GM23338 (cell line): ENCODE measurements around the gene IRX5. TPM values are rescaled to one million over a fixed set of nuclear protein-coding genes. Genes with fewer than 3 reads are reported as not detected.

ENCODE experiments used
- ATAC-seq: fragments of 200-7000 bp; cut with Tn5 transposase; 3 replicates; pipeline ENCODE4 v1.9.1; 2020
- DNase-seq: peaks from one replicate; pipeline ENCODE4 v3.0.0-alpha.2; 2015; ENCODE audit warnings: low spot score
- H2AFZ ChIP-seq: fragments of 200-600 bp; sonication (generic); 2 replicates; pipeline ENCODE4 v1.8.0; 2016; ENCODE audit warnings: antibody characterized with exemption, mild to moderate bottlenecking, moderate library complexity
- H3F3A ChIP-seq: fragments of 200-600 bp; sonication (generic); replicated peaks from 2 replicates; pipeline ENCODE4 v1.8.0; 2017; ENCODE audit warnings: antibody characterized with exemption, mixed run types, low read depth
- H3K27ac ChIP-seq: fragments of 200-600 bp; sonication (generic); 2 replicates; pipeline ENCODE4 v1.6.1; 2016; ENCODE audit warnings: low read depth
- H3K27me3 ChIP-seq: fragments of 200-600 bp; sonication (generic); 2 replicates; pipeline ENCODE4 v1.8.0; 2016; ENCODE audit warnings: mild to moderate bottlenecking, mixed run types, moderate library complexity; ENCODE audit not compliant: insufficient read depth
- H3K36me3 ChIP-seq: fragments of 200-600 bp; sonication (generic); 2 replicates; pipeline ENCODE4 v1.8.0; 2016; ENCODE audit warnings: mild to moderate bottlenecking; ENCODE audit not compliant: insufficient read depth
- H3K4me1 ChIP-seq: fragments of 200-600 bp; sonication (generic); 2 replicates; pipeline ENCODE4 v1.8.0; 2016; ENCODE audit warnings: mild to moderate bottlenecking, moderate library complexity; ENCODE audit not compliant: insufficient read depth
- H3K4me2 ChIP-seq: fragments of 200-600 bp; sonication (generic); 2 replicates; pipeline ENCODE4 v1.7.1; 2017; ENCODE audit warnings: mixed run types
- H3K4me3 ChIP-seq: fragments of 200-600 bp; sonication (generic); 2 replicates; pipeline ENCODE4 v1.6.1; 2016; ENCODE audit warnings: mixed run types
- H3K79me2 ChIP-seq: fragments of 200-600 bp; sonication (generic); replicated peaks from 2 replicates; pipeline ENCODE4 v1.8.0; 2017; ENCODE audit warnings: mild to moderate bottlenecking; ENCODE audit not compliant: insufficient read depth
- H3K9me2 ChIP-seq: fragments of 200-600 bp; sonication (generic); 2 replicates; pipeline ENCODE4 v1.8.0; 2017; ENCODE audit not compliant: insufficient read depth
- H4K20me1 ChIP-seq: fragments of 200-600 bp; sonication (generic); replicated peaks from 2 replicates; pipeline ENCODE4 v1.8.0; 2017; ENCODE audit warnings: mild to moderate bottlenecking; ENCODE audit not compliant: insufficient read depth
- H3K27ac Mint-ChIP-seq: 2 replicates; pipeline ENCODE4 v1.8.0; 2020; ENCODE audit warnings: inconsistent platforms, mild to moderate bottlenecking, moderate library complexity, mixed read lengths
- H3K27me3 Mint-ChIP-seq: 3 replicates; pipeline ENCODE4 v1.8.0; 2022; ENCODE audit warnings: low read depth, mild to moderate bottlenecking, moderate library complexity, mixed read lengths, inconsistent platforms; ENCODE audit not compliant: insufficient read depth, poor library complexity
- H3K36me3 Mint-ChIP-seq: 3 replicates; pipeline ENCODE4 v1.8.0; 2021; ENCODE audit warnings: low read depth, mild to moderate bottlenecking, inconsistent platforms, moderate library complexity, mixed read lengths
- H3K4me1 Mint-ChIP-seq: 3 replicates; pipeline ENCODE4 v1.8.0; 2020; ENCODE audit warnings: mild to moderate bottlenecking, inconsistent platforms, mixed read lengths
- H3K4me3 Mint-ChIP-seq: 3 replicates; pipeline ENCODE4 v1.8.0; 2021; ENCODE audit warnings: moderate library complexity, mild to moderate bottlenecking, inconsistent platforms, mixed read lengths
- H3K9me3 Mint-ChIP-seq: 3 replicates; pipeline ENCODE4 v1.8.0; 2020; ENCODE audit warnings: moderate library complexity, mild to moderate bottlenecking, inconsistent platforms, mixed read lengths
- CREB1 ChIP-seq: fragments of 250-450 bp; sonication (Bioruptor Pico); IDR thresholded peaks from 2 replicates; pipeline ENCODE4 v1.5.0; 2020; ENCODE audit warnings: low read depth, mild to moderate bottlenecking, moderate library complexity
- ETS1 ChIP-seq: IDR thresholded peaks from 2 replicates; pipeline ENCODE4 v1.6.1; 2016; ENCODE audit warnings: antibody characterized with exemption
- EZH2 ChIP-seq: fragments of 200-600 bp; sonication (generic); IDR thresholded peaks from one replicate; pipeline ENCODE4 v1.8.0; 2017; ENCODE audit warnings: antibody characterized with exemption, mild to moderate bottlenecking, low read depth; ENCODE audit not compliant: unreplicated experiment
- EZH2phosphoT487 ChIP-seq: fragments of 200-600 bp; sonication (generic); IDR thresholded peaks from one replicate; pipeline ENCODE4 v1.8.1; 2018; ENCODE audit warnings: antibody characterized with exemption; ENCODE audit not compliant: unreplicated experiment
- JUNB ChIP-seq: IDR thresholded peaks from one replicate; pipeline ENCODE4 v1.6.1; 2016; ENCODE audit warnings: antibody characterized with exemption; ENCODE audit not compliant: unreplicated experiment
- NANOG ChIP-seq: IDR thresholded peaks from 2 replicates; pipeline ENCODE4 v1.6.1; 2016; ENCODE audit warnings: antibody characterized with exemption, borderline replicate concordance
- POLR2AphosphoS5 ChIP-seq: IDR thresholded peaks from 2 replicates; pipeline ENCODE4 v1.6.1; 2016; ENCODE audit warnings: antibody characterized with exemption, low read depth
- STAT1 ChIP-seq: IDR thresholded peaks from one replicate; pipeline ENCODE4 v1.6.1; 2016; ENCODE audit warnings: antibody characterized with exemption; ENCODE audit not compliant: unreplicated experiment
- ZNF114 ChIP-seq: fragments of 250-450 bp; sonication (Bioruptor Pico); IDR thresholded peaks from 2 replicates; pipeline ENCODE4 v1.5.0; 2020; ENCODE audit warnings: mild to moderate bottlenecking, moderate library complexity
- ZNF331 ChIP-seq: fragments of 250-450 bp; sonication (Bioruptor Pico); IDR thresholded peaks from 2 replicates; pipeline ENCODE4 v1.5.0; 2020; ENCODE audit warnings: low read depth, mild to moderate bottlenecking, moderate library complexity
- polyA plus RNA-seq: library from polyadenylated mRNA; unstranded; fragments of >200 nt; fragmentation: Nextera tagmentation; extraction: Ambion mirVana; gene quantifications from 2 replicates; pipeline ENCODE4 v1.2.1, GENCODE V29; 2016
- total RNA-seq: library from RNA; depleted of rRNA; stranded (reverse); fragments of >200 nt; shearing (Covaris generic); gene quantifications from 2 replicates; pipeline ENCODE4 v1.2.3, GENCODE V29; 2014
- TF ChIP-seq, protein P1 (sequence below): IDR thresholded peaks from one replicate; pipeline ENCODE4 v1.6.1; 2018; ENCODE audit warnings: antibody characterized with exemption; ENCODE audit not compliant: unreplicated experiment
- TF ChIP-seq, protein P2 (sequence below): fragments of 250-450 bp; sonication (Bioruptor Pico); IDR thresholded peaks from 2 replicates; pipeline ENCODE4 v1.5.0; 2020; ENCODE audit warnings: mild to moderate bottlenecking, moderate library complexity
- TF ChIP-seq, protein P3 (sequence below), 2 experiments: fragments of 200-600 bp in 1 of 2; sonication (generic) in 1 of 2; conservative IDR thresholded peaks; 2 replicates each; pipeline versions ENCODE4 v1.5.1 to v1.6.1; 2016 to 2017; ENCODE audit warnings: antibody characterized with exemption in 2 of 2, low read depth in 2 of 2, mild to moderate bottlenecking in 2 of 2, moderate library complexity in 1 of 2

Gene IRX5
- total and polyA plus RNA-seq, 2 experiments from 2014 or later, result 0.07 to 0.39 TPM

DNA sequence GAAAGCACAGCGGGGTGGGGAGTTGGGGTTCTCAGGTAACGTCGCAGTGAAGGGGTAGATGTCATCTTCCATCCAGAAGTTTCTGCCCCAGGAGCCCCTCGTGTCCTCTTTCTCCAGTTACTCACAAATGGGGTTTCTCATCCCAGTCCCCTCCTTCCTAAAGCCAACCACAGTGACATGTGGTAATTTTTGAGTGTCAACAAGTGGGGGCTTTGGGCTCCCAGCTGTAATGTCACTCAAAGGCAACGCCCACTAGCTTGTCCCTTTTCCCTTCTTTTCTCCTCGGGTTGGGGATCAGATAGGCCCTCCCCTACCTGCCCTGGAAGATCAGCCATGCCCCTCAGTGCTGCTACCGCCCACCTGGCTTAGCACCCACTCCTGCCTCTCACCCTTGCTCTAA, 14.4 kb downstream of the IRX5 start:
- Mint-ChIP-seq H3K27ac (no peak overlapping the region), H3K4me1 (no peaks in the 10 kb centered on the region), H3K36me3 (no peaks in the 10 kb centered on the region), H3K4me3 (no peak overlapping the region), H3K9me3 (no peaks in the 10 kb centered on the region; the same call in 2 of the 3 replicates), H3K27me3 (peaks cover 41% of the 10 kb centered on the region)
- Histone ChIP-seq H3K27ac (no peak overlapping the region), H3K36me3 (no peaks in the 10 kb centered on the region), H3K4me2 (no peak overlapping the region), H4K20me1 (no peaks in the 10 kb centered on the region; the same call in 1 of the 2 replicates), H3K9me2 (no peaks in the 10 kb centered on the region), H3K4me1 (no peaks in the 10 kb centered on the region), H3K27me3 (peaks cover 39% of the 10 kb centered on the region), H3K79me2 (no peaks in the 10 kb centered on the region), H3K4me3 (no peak overlapping the region), H3F3A (no peaks in the 10 kb centered on the region), H2AFZ (no peak overlapping the region)
- no peak for DNase-seq
- no peak for ATAC-seq
- TF ChIP-seq STAT1, result no peak
- no peak for TF ChIP-seq EZH2phosphoT487
- TF ChIP-seq, protein P1, sequence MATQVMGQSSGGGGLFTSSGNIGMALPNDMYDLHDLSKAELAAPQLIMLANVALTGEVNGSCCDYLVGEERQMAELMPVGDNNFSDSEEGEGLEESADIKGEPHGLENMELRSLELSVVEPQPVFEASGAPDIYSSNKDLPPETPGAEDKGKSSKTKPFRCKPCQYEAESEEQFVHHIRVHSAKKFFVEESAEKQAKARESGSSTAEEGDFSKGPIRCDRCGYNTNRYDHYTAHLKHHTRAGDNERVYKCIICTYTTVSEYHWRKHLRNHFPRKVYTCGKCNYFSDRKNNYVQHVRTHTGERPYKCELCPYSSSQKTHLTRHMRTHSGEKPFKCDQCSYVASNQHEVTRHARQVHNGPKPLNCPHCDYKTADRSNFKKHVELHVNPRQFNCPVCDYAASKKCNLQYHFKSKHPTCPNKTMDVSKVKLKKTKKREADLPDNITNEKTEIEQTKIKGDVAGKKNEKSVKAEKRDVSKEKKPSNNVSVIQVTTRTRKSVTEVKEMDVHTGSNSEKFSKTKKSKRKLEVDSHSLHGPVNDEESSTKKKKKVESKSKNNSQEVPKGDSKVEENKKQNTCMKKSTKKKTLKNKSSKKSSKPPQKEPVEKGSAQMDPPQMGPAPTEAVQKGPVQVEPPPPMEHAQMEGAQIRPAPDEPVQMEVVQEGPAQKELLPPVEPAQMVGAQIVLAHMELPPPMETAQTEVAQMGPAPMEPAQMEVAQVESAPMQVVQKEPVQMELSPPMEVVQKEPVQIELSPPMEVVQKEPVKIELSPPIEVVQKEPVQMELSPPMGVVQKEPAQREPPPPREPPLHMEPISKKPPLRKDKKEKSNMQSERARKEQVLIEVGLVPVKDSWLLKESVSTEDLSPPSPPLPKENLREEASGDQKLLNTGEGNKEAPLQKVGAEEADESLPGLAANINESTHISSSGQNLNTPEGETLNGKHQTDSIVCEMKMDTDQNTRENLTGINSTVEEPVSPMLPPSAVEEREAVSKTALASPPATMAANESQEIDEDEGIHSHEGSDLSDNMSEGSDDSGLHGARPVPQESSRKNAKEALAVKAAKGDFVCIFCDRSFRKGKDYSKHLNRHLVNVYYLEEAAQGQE, result no peak
- TF ChIP-seq ETS1, result no peak
- TF ChIP-seq CREB1 (CRISPR knock-in tag), result no peak
- no peak for TF ChIP-seq NANOG
- TF ChIP-seq POLR2AphosphoS5, result no peak
- TF ChIP-seq EZH2, result no peak
- no peak for TF ChIP-seq ZNF331 (CRISPR knock-in tag)
- TF ChIP-seq ZNF114 (CRISPR knock-in tag), result no peak
- no peak for TF ChIP-seq JUNB
- TF ChIP-seq, protein P2, sequence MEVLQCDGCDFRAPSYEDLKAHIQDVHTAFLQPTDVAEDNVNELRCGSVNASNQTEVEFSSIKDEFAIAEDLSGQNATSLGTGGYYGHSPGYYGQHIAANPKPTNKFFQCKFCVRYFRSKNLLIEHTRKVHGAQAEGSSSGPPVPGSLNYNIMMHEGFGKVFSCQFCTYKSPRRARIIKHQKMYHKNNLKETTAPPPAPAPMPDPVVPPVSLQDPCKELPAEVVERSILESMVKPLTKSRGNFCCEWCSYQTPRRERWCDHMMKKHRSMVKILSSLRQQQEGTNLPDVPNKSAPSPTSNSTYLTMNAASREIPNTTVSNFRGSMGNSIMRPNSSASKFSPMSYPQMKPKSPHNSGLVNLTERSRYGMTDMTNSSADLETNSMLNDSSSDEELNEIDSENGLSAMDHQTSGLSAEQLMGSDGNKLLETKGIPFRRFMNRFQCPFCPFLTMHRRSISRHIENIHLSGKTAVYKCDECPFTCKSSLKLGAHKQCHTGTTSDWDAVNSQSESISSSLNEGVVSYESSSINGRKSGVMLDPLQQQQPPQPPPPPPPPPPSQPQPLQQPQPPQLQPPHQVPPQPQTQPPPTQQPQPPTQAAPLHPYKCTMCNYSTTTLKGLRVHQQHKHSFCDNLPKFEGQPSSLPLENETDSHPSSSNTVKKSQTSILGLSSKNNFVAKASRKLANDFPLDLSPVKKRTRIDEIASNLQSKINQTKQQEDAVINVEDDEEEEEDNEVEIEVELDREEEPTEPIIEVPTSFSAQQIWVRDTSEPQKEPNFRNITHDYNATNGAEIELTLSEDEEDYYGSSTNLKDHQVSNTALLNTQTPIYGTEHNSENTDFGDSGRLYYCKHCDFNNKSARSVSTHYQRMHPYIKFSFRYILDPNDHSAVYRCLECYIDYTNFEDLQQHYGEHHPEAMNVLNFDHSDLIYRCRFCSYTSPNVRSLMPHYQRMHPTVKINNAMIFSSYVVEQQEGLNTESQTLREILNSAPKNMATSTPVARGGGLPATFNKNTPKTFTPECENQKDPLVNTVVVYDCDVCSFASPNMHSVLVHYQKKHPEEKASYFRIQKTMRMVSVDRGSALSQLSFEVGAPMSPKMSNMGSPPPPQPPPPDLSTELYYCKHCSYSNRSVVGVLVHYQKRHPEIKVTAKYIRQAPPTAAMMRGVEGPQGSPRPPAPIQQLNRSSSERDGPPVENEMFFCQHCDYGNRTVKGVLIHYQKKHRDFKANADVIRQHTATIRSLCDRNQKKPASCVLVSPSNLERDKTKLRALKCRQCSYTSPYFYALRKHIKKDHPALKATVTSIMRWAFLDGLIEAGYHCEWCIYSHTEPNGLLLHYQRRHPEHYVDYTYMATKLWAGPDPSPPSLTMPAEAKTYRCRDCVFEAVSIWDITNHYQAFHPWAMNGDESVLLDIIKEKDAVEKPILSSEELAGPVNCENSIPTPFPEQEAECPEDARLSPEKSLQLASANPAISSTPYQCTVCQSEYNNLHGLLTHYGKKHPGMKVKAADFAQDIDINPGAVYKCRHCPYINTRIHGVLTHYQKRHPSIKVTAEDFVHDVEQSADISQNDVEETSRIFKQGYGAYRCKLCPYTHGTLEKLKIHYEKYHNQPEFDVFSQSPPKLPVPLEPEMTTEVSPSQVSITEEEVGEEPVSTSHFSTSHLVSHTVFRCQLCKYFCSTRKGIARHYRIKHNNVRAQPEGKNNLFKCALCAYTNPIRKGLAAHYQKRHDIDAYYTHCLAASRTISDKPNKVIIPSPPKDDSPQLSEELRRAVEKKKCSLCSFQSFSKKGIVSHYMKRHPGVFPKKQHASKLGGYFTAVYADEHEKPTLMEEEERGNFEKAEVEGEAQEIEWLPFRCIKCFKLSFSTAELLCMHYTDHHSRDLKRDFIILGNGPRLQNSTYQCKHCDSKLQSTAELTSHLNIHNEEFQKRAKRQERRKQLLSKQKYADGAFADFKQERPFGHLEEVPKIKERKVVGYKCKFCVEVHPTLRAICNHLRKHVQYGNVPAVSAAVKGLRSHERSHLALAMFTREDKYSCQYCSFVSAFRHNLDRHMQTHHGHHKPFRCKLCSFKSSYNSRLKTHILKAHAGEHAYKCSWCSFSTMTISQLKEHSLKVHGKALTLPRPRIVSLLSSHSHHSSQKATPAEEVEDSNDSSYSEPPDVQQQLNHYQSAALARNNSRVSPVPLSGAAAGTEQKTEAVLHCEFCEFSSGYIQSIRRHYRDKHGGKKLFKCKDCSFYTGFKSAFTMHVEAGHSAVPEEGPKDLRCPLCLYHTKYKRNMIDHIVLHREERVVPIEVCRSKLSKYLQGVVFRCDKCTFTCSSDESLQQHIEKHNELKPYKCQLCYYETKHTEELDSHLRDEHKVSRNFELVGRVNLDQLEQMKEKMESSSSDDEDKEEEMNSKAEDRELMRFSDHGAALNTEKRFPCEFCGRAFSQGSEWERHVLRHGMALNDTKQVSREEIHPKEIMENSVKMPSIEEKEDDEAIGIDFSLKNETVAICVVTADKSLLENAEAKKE (CRISPR knock-in tag), result no peak
- TF ChIP-seq, protein P3, sequence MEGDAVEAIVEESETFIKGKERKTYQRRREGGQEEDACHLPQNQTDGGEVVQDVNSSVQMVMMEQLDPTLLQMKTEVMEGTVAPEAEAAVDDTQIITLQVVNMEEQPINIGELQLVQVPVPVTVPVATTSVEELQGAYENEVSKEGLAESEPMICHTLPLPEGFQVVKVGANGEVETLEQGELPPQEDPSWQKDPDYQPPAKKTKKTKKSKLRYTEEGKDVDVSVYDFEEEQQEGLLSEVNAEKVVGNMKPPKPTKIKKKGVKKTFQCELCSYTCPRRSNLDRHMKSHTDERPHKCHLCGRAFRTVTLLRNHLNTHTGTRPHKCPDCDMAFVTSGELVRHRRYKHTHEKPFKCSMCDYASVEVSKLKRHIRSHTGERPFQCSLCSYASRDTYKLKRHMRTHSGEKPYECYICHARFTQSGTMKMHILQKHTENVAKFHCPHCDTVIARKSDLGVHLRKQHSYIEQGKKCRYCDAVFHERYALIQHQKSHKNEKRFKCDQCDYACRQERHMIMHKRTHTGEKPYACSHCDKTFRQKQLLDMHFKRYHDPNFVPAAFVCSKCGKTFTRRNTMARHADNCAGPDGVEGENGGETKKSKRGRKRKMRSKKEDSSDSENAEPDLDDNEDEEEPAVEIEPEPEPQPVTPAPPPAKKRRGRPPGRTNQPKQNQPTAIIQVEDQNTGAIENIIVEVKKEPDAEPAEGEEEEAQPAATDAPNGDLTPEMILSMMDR (conservative IDR thresholded peaks at IDR 0.05; ENCODE audit: low read depth in 2 of 2), result no peak
